ENCODE results near the gene MEF2D. TPM values are rescaled to one million over a fixed set of nuclear protein-coding genes. Genes with fewer than 3 reads are reported as not detected.

The MEF2D gene
- total and polyA plus RNA-seq, 2 experiments from 2014 or later, result 23.6 to 34.1 TPM

DNA sequence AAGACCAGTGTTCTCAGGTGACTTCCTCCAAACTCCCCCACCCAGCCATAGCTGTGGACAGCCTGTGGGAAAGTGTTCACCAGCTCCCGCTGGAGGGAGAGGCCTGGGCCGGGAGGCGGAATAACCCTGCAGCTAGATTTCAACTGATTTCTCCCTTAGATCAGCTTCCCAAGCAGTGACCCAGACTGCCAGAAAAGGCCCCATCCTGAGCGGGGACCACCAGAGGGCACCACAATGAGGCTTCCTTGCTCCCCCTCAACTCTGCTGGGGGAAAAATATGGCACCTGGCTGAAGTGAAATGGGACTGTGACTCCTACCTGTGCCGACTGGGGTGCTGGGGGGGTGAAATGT lies 80.7 kb downstream of the MEF2D start:
- no peak for TF ChIP-seq EZH2 (IDR thresholded peaks at IDR 0.05; ENCODE audit: insufficient read depth, poor library complexity, severe bottlenecking)
- no peak for TF ChIP-seq EZH2phosphoT487 (IDR thresholded peaks at IDR 0.05; ENCODE audit: insufficient read depth, low read depth)
- no peaks in the 10 kb centered on the region for H3F3A ChIP-seq (ENCODE audit: insufficient read depth)
- H3K36me3 ChIP-seq (ENCODE audit: low read depth), result no peaks in the 10 kb centered on the region
- no peak overlapping the region for H3K4me3 ChIP-seq
- H3K9ac ChIP-seq, result no peak overlapping the region
- no peaks in the 10 kb centered on the region for H4K20me1 ChIP-seq (ENCODE audit: insufficient read depth)
- no peak overlapping the region for H2AFZ ChIP-seq
- no peaks in the 10 kb centered on the region for H3K9me3 ChIP-seq (ENCODE audit: low read depth)
- no peak for DNase-seq
- WGBS, 2 experiments (ENCODE audit: low coverage in 1 of 2, low lambda C conversion rate in 2 of 2, missing lambda C conversion rate in 2 of 2), result 40 to 41% methylated on average over 5 of the region's 5 CpGs
- no peaks in the 10 kb centered on the region for H3K9me2 ChIP-seq (ENCODE audit: insufficient read depth)
- no peak overlapping the region for H3K27ac ChIP-seq
- in situ Hi-C loops (cut with MboI), result no loop called here
- no peaks in the 10 kb centered on the region for H3K4me1 ChIP-seq (ENCODE audit: insufficient read depth)
- H3K27me3 ChIP-seq (replicated peaks; ENCODE audit: insufficient read depth), result peaks cover 96% of the 10 kb centered on the region
- H3K4me2 ChIP-seq (ENCODE audit: unreplicated experiment), result no peak overlapping the region
- H3K79me2 ChIP-seq (ENCODE audit: insufficient read depth), result no peaks in the 10 kb centered on the region

DNA sequence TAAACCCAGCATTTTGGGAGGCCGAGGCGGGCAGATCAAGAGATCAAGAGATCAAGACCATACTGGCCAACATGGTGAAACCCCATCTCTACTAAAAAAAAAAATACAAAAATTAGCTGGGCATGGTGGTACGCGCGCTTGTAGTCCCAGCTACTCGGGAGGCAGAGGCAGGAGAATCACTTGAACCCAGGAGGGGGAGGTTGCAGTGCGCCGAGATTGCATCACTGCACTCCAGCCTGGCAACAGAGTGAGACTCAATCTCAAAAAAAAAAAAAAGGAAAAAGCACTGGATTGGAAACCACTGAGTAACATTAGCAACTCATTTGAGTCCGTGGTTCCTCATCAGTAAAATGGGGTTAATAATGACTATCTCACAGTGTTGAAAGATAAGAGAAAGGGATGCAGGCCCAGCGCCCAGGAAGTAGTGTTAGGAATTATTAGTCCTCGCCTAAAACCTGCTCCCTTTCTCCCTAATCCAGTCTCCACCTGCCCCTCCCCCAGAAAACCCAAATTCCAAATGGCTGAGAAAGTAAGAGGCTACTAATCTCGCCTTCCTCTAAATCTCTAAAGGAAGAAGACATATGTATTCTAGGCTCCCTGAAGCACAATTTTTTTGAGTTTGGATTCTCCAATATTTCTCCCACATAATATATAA lies 82.0 kb downstream of the MEF2D start:
- DNase-seq, result no peak
- H3K9me2 ChIP-seq (ENCODE audit: insufficient read depth), result no peaks in the 10 kb centered on the region
- no peak for TF ChIP-seq EZH2phosphoT487 (IDR thresholded peaks at IDR 0.05; ENCODE audit: insufficient read depth, low read depth)
- no peak for TF ChIP-seq EZH2 (IDR thresholded peaks at IDR 0.05; ENCODE audit: insufficient read depth, poor library complexity, severe bottlenecking)
- H2AFZ ChIP-seq, result no peak overlapping the region
- H3K27ac ChIP-seq, result no peak overlapping the region
- H3K36me3 ChIP-seq (ENCODE audit: low read depth), result no peaks in the 10 kb centered on the region
- H3K4me1 ChIP-seq (ENCODE audit: insufficient read depth), result no peaks in the 10 kb centered on the region
- WGBS, 2 experiments (ENCODE audit: low coverage in 1 of 2, low lambda C conversion rate in 2 of 2, missing lambda C conversion rate in 2 of 2), result 76 to 77% methylated on average over 12 of the region's 12 CpGs
- H3K9ac ChIP-seq, result no peak overlapping the region
- no peak overlapping the region for H3K4me2 ChIP-seq (ENCODE audit: unreplicated experiment)
- peaks cover 92% of the 10 kb centered on the region for H3K27me3 ChIP-seq (replicated peaks; ENCODE audit: insufficient read depth)
- H3K4me3 ChIP-seq, result no peak overlapping the region
- no peaks in the 10 kb centered on the region for H3K9me3 ChIP-seq (ENCODE audit: low read depth)
- H3F3A ChIP-seq (ENCODE audit: insufficient read depth), result no peaks in the 10 kb centered on the region
- in situ Hi-C loops (cut with MboI), result no loop called here
- H3K79me2 ChIP-seq (ENCODE audit: insufficient read depth), result no peaks in the 10 kb centered on the region
- H4K20me1 ChIP-seq (ENCODE audit: insufficient read depth), result no peaks in the 10 kb centered on the region

DNA sequence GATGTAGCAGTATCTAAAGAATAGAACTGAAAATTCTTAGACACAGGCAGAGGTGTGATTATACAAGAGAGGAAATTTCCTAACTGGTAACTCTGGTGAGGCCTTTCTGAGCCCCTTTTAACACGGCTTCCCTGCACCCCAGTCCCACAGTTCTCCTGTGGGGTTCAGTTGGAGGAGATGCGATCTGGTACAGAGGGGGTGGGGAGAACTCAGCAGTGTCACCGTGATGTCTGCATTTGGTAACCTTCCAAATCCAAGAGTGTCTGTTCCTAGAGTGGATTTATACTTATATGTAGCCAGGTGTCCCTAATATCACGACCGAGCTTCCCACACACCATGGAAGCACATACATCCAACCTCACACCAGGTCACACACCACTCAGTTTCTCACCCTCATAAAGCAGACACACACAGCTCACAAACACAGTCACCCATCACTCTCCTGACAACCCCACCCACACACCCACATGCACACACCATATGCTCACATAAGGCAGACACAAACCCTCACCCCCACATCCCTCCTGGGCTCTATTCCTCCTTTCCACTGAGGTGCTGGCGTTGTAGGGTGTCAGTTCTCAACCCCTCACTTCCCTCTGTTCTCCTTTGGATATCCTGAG lies 83.1 kb downstream of the MEF2D start:
- no peaks in the 10 kb centered on the region for H4K20me1 ChIP-seq (ENCODE audit: insufficient read depth)
- H3K9me2 ChIP-seq (ENCODE audit: insufficient read depth), result no peaks in the 10 kb centered on the region
- no peaks in the 10 kb centered on the region for H3K4me1 ChIP-seq (ENCODE audit: insufficient read depth)
- peaks cover 84% of the 10 kb centered on the region for H3K27me3 ChIP-seq (replicated peaks; ENCODE audit: insufficient read depth)
- H3F3A ChIP-seq (ENCODE audit: insufficient read depth), result no peaks in the 10 kb centered on the region
- H3K4me3 ChIP-seq, result no peak overlapping the region
- 34 to 36% methylated on average over 6 of the region's 6 CpGs for WGBS, 2 experiments (ENCODE audit: low coverage in 1 of 2, low lambda C conversion rate in 2 of 2, missing lambda C conversion rate in 2 of 2)
- TF ChIP-seq EZH2 (IDR thresholded peaks at IDR 0.05; ENCODE audit: insufficient read depth, poor library complexity, severe bottlenecking) (no peak), EZH2phosphoT487 (IDR thresholded peaks at IDR 0.05; ENCODE audit: insufficient read depth, low read depth) (no peak)
- no peak overlapping the region for H3K9ac ChIP-seq
- no peak overlapping the region for H2AFZ ChIP-seq
- H3K4me2 ChIP-seq (ENCODE audit: unreplicated experiment), result no peak overlapping the region
- no peak overlapping the region for H3K27ac ChIP-seq
- H3K79me2 ChIP-seq (ENCODE audit: insufficient read depth), result no peaks in the 10 kb centered on the region
- H3K9me3 ChIP-seq (ENCODE audit: low read depth), result no peaks in the 10 kb centered on the region
- no peaks in the 10 kb centered on the region for H3K36me3 ChIP-seq (ENCODE audit: low read depth)
- no peak for DNase-seq
- in situ Hi-C loops (cut with MboI), result no loop called here

DNA sequence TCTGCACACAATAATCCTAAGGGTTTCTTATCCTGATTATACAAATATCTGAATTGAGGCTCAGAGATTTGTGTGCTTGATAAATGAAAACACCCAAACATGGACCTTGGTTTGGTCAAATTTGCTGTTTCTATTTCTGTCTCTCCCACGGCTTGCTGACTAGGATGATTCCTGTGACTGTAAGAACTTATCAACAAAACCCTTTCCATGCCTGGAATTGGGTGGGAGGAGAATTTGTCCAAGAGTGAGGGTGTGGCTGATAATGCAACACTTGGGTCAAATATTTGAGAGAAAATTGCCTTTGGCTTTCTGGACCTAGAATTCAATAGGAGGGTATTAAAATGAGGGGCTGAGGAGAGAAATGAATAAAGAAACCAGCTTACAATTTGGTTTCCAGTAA lies 83.6 kb downstream of the MEF2D start:
- Histone ChIP-seq H3K79me2 (ENCODE audit: insufficient read depth) (no peaks in the 10 kb centered on the region), H3F3A (ENCODE audit: insufficient read depth) (no peaks in the 10 kb centered on the region), H2AFZ (no peak overlapping the region), H3K9me3 (ENCODE audit: low read depth) (no peaks in the 10 kb centered on the region), H3K4me3 (no peak overlapping the region), H3K9ac (no peak overlapping the region), H3K27ac (no peak overlapping the region), H3K9me2 (ENCODE audit: insufficient read depth) (no peaks in the 10 kb centered on the region), H4K20me1 (ENCODE audit: insufficient read depth) (no peaks in the 10 kb centered on the region), H3K27me3 (replicated peaks; ENCODE audit: insufficient read depth) (peaks cover 84% of the 10 kb centered on the region), H3K4me1 (ENCODE audit: insufficient read depth) (no peaks in the 10 kb centered on the region), H3K4me2 (ENCODE audit: unreplicated experiment) (no peak overlapping the region), H3K36me3 (ENCODE audit: low read depth) (no peaks in the 10 kb centered on the region)
- DNase-seq, result no peak
- in situ Hi-C loops (cut with MboI), result no loop called here
- no peak for TF ChIP-seq EZH2phosphoT487 (IDR thresholded peaks at IDR 0.05; ENCODE audit: insufficient read depth, low read depth)
- WGBS, 2 experiments (ENCODE audit: low coverage in 1 of 2, low lambda C conversion rate in 2 of 2, missing lambda C conversion rate in 2 of 2), result 16 to 23% methylated on average over 1 of the region's 1 CpG
